H1 (cell line): ENCODE results near the gene KIAA1328. TPM values are rescaled to one million over a fixed set of nuclear protein-coding genes. Genes with fewer than 3 reads are reported as not detected.

Experiments
- CTCF ChIA-PET: fragments of 300-600 bp; sonication (Branson Sonifier 250); formaldehyde crosslinking; loops from one replicate; lab custom pipeline; 2021; ENCODE audit not compliant: partially characterized antibody; lab: Charles Lee
- POLR2A ChIA-PET: fragments of 300-600 bp; sonication (Branson Sonifier 250); formaldehyde crosslinking; loops from one replicate; lab custom pipeline; 2021; ENCODE audit warnings: inconsistent platforms; ENCODE audit not compliant: partially characterized antibody; lab: Charles Lee
- DNase-seq, 2 experiments: peaks; one replicate each; pipeline versions ENCODE4 v3.0.0 to v3.0.0-alpha.2; 2010 to 2022; ENCODE audit warnings: low spot score in 2 of 2, low read depth in 1 of 2, mixed read lengths in 1 of 2
- FAIRE-seq: peaks from 2 replicates; lab custom pipeline; 2011; peaks lifted over from hg19 to GRCh38; lab: Jason Lieb, UNC
- H2AFZ ChIP-seq: 2 replicates; pipeline ENCODE4 v1.8.1; 2012; ENCODE audit warnings: low read length, inconsistent platforms
- H2AK5ac ChIP-seq: 2 replicates; pipeline ENCODE4 v1.6.1; 2013; ENCODE audit warnings: low read depth, low read length
- H2BK120ac ChIP-seq: replicated peaks from 2 replicates; pipeline ENCODE3; 2013; ENCODE audit warnings: low read depth, low read length, inconsistent platforms
- H2BK12ac ChIP-seq: 2 replicates; pipeline ENCODE4 v1.6.1; 2013; ENCODE audit warnings: low read depth, low read length
- H2BK15ac ChIP-seq: 2 replicates; pipeline ENCODE4 v1.6.1; 2013; ENCODE audit warnings: low read length
- H2BK20ac ChIP-seq: 2 replicates; pipeline ENCODE4 v1.6.1; 2013; ENCODE audit warnings: low read length
- H2BK5ac ChIP-seq: 2 replicates; pipeline ENCODE4 v1.6.1; 2013; ENCODE audit warnings: low read depth, low read length
- H3K14ac ChIP-seq: 2 replicates; pipeline ENCODE4 v1.6.1; 2013; ENCODE audit warnings: inconsistent platforms; ENCODE audit not compliant: insufficient read length
- H3K18ac ChIP-seq: 2 replicates; pipeline ENCODE4 v1.6.1; 2013; ENCODE audit warnings: low read length; ENCODE audit errors: extremely low read depth
- H3K23ac ChIP-seq: 2 replicates; pipeline ENCODE4 v1.6.1; 2013; ENCODE audit warnings: inconsistent platforms; ENCODE audit not compliant: insufficient read length
- H3K23me2 ChIP-seq: 2 replicates; pipeline ENCODE4 v1.6.1; 2013; ENCODE audit warnings: low read depth, low read length
- H3K27ac ChIP-seq: 2 replicates; pipeline ENCODE4 v1.6.1; 2011; ENCODE audit warnings: low read depth, low read length, inconsistent platforms
- H3K27me3 ChIP-seq, 4 experiments: replicated peaks in 1 of 4; 1 replicate in 1 of 4; 2 replicates in 3 of 4; pipeline versions ENCODE4 v1.6.1 to v1.8.1; 2011 to 2013; ENCODE audit warnings: low read length in 3 of 4, mild to moderate bottlenecking in 3 of 4, inconsistent platforms in 2 of 4, mixed read lengths in 2 of 4, moderate library complexity in 1 of 4; ENCODE audit not compliant: control insufficient read depth in 3 of 4, insufficient read depth in 3 of 4; ENCODE audit errors: extremely low read depth in 1 of 4
- H3K36me3 ChIP-seq, 4 experiments: 2 replicates each; pipeline versions ENCODE4 v1.6.1 to v1.8.1; 2011 to 2013; ENCODE audit warnings: mild to moderate bottlenecking in 4 of 4, low read length in 3 of 4, moderate library complexity in 2 of 4, control low read depth in 1 of 4, inconsistent platforms in 1 of 4; ENCODE audit not compliant: insufficient read depth in 4 of 4, control insufficient read depth in 2 of 4
- H3K4ac ChIP-seq: replicated peaks from 2 replicates; pipeline ENCODE3; 2013; ENCODE audit warnings: low read length, low read depth, mixed read lengths, inconsistent platforms; ENCODE audit not compliant: insufficient read length
- H3K4me1 ChIP-seq, 4 experiments: replicated peaks in 1 of 4; 1 replicate in 1 of 4; 2 replicates in 3 of 4; pipeline versions ENCODE4 v1.6.1 to v1.8.1; 2011 to 2013; ENCODE audit warnings: low read length in 3 of 4, inconsistent platforms in 2 of 4, mixed read lengths in 1 of 4; ENCODE audit not compliant: insufficient read depth in 4 of 4, control insufficient read depth in 3 of 4
- H3K4me2 ChIP-seq, 2 experiments: 2 replicates each; pipeline versions ENCODE4 v1.6.1 to v1.8.1; 2011 to 2013; ENCODE audit warnings: low read depth in 2 of 2, low read length in 2 of 2, control low read depth in 1 of 2, inconsistent platforms in 1 of 2, mild to moderate bottlenecking in 1 of 2; ENCODE audit not compliant: insufficient read depth in 1 of 2
- H3K4me3 ChIP-seq, 4 experiments: fragments of 200-600, 300-600 bp in 1 of 4; sonication (generic), shearing (Covaris generic), sonication (Bioruptor Twin) in 1 of 4; 2 replicates each; pipeline versions ENCODE4 v1.5.1 to v1.8.1; 2011 to 2016; ENCODE audit warnings: low read length in 4 of 4, low read depth in 3 of 4, control low read depth in 2 of 4, inconsistent platforms in 2 of 4, mild to moderate bottlenecking in 2 of 4, mixed read lengths in 1 of 4, moderate library complexity in 1 of 4; ENCODE audit not compliant: insufficient read depth in 2 of 4; ENCODE audit errors: extremely low read depth in 1 of 4
- H3K56ac ChIP-seq: replicated peaks from 2 replicates; pipeline ENCODE3; 2013; ENCODE audit warnings: low read depth, mild to moderate bottlenecking, mixed read lengths, low read length, inconsistent platforms; ENCODE audit not compliant: insufficient read length
- H3K79me1 ChIP-seq: 2 replicates; pipeline ENCODE4 v1.6.1; 2013; ENCODE audit warnings: low read depth, low read length, control low read depth
- H3K79me2 ChIP-seq, 2 experiments: 2 replicates each; pipeline versions ENCODE4 v1.6.1 to v1.8.1; 2012 to 2013; ENCODE audit warnings: low read length in 2 of 2, mild to moderate bottlenecking in 2 of 2, inconsistent platforms in 1 of 2; ENCODE audit not compliant: insufficient read depth in 2 of 2, control insufficient read depth in 1 of 2
- H3K9ac ChIP-seq, 4 experiments: replicated peaks in 1 of 4; 1 replicate in 1 of 4; 2 replicates in 3 of 4; pipeline versions ENCODE4 v1.6.1 to v1.8.1; 2011 to 2013; ENCODE audit warnings: low read depth in 3 of 4, low read length in 3 of 4, control low read depth in 2 of 4, mild to moderate bottlenecking in 2 of 4, moderate library complexity in 2 of 4, inconsistent platforms in 1 of 4; ENCODE audit errors: extremely low read depth in 1 of 4
- H3K9me3 ChIP-seq, 2 experiments: 2 replicates each; pipeline versions ENCODE4 v1.6.1 to v1.8.1; 2012 to 2013; ENCODE audit warnings: mild to moderate bottlenecking in 2 of 2, moderate library complexity in 2 of 2, control low read depth in 1 of 2, inconsistent platforms in 1 of 2, low read depth in 1 of 2, low read length in 1 of 2, mixed read lengths in 1 of 2; ENCODE audit not compliant: insufficient read depth in 2 of 2
- H4K20me1 ChIP-seq, 2 experiments: replicated peaks in 1 of 2; 2 replicates each; pipeline versions ENCODE3 to v1.8.1; 2011 to 2013; ENCODE audit warnings: inconsistent platforms in 2 of 2, low read length in 2 of 2, mild to moderate bottlenecking in 1 of 2; ENCODE audit not compliant: insufficient read depth in 2 of 2, control insufficient read depth in 1 of 2
- H4K5ac ChIP-seq: 2 replicates; pipeline ENCODE4 v1.6.1; 2013; ENCODE audit warnings: low read length, low read depth, mixed read lengths, inconsistent platforms; ENCODE audit not compliant: insufficient read length
- H4K8ac ChIP-seq: 2 replicates; pipeline ENCODE4 v1.8.0; 2013; ENCODE audit warnings: mild to moderate bottlenecking, moderate library complexity, low read length, inconsistent platforms; ENCODE audit not compliant: insufficient read depth; ENCODE audit errors: extremely low read depth
- H4K91ac ChIP-seq: replicated peaks from 2 replicates; pipeline ENCODE3; 2013; ENCODE audit warnings: low read length, mixed read lengths, inconsistent platforms; ENCODE audit not compliant: insufficient read length
- BACH1 ChIP-seq: IDR thresholded peaks from 2 replicates; pipeline ENCODE4 v1.6.1; 2012; ENCODE audit warnings: low read length, improper control_type of control experiment
- CBX5 ChIP-seq: fragments of 300-800, 300-1000 bp; sonication (generic); IDR thresholded peaks from 2 replicates; pipeline ENCODE4 v1.7.1; 2016; ENCODE audit warnings: antibody characterized with exemption, low read length, low read depth
- CBX8 ChIP-seq: fragments of 300-800, 300-1000 bp; sonication (generic); IDR thresholded peaks from 2 replicates; pipeline ENCODE4 v1.7.1; 2016; ENCODE audit warnings: low read depth, low read length, borderline replicate concordance
- HDAC2 ChIP-seq, 2 experiments: fragments of 300-600 bp in 1 of 2; sonication (generic) in 1 of 2; IDR thresholded peaks; 2 replicates each; pipeline ENCODE4 v1.6.1; 2011 to 2012; ENCODE audit warnings: low read depth in 2 of 2, low read length in 2 of 2, mild to moderate bottlenecking in 2 of 2, moderate library complexity in 2 of 2, borderline replicate concordance in 1 of 2, inconsistent platforms in 1 of 2
- HDAC6 ChIP-seq: IDR thresholded peaks from one replicate; pipeline ENCODE4 v1.7.1; 2012; ENCODE audit warnings: low read depth, mild to moderate bottlenecking, inconsistent platforms, low read length, moderate library complexity
- NANOG ChIP-seq: IDR thresholded peaks from 2 replicates; pipeline ENCODE4 v1.6.1; 2011; ENCODE audit warnings: low read length, low read depth, mild to moderate bottlenecking, inconsistent platforms; ENCODE audit not compliant: insufficient read depth, poor library complexity, severe bottlenecking
- RAD21 ChIP-seq, 2 experiments: IDR thresholded peaks in 1 of 2; conservative IDR thresholded peaks in 1 of 2; 2 replicates each; pipeline ENCODE4 v1.6.1; 2011; ENCODE audit warnings: low read depth in 2 of 2, low read length in 2 of 2, improper control_type of control experiment in 1 of 2, inconsistent platforms in 1 of 2, mild to moderate bottlenecking in 1 of 2, moderate library complexity in 1 of 2
- RFX5 ChIP-seq: IDR thresholded peaks from 2 replicates; pipeline ENCODE4 v1.6.1; 2011; ENCODE audit warnings: low read depth, low read length, improper control_type of control experiment, borderline replicate concordance
- TAF7 ChIP-seq: optimal IDR thresholded peaks from 2 replicates; pipeline ENCODE3; 2011; ENCODE audit warnings: low read depth, mild to moderate bottlenecking, inconsistent platforms, low read length, moderate library complexity, borderline replicate concordance
- WGBS, 2 experiments: shearing (Covaris generic) in 1 of 2; methylation state at CpG; one replicate each; pipeline versions ENCODE4 v1.1.6 to v1.1.7; 2013 to 2015; ENCODE audit warnings: low lambda C conversion rate in 2 of 2, mixed read lengths in 2 of 2, inconsistent platforms in 1 of 2, low coverage in 1 of 2, missing lambda C conversion rate in 1 of 2; ENCODE audit not compliant: insufficient replicate concordance in 2 of 2, insufficient coverage in 1 of 2, insufficient read length in 1 of 2; ENCODE audit errors: extremely low coverage in 1 of 2, missing lambda C conversion rate in 1 of 2; 5-methylcytosine and 5-hydroxymethylcytosine counted together
- polyA plus RNA-seq, 7 experiments: library from polyadenylated mRNA; depleted of rRNA in 3 of 7; stranded (reverse) in 5 of 7; unstranded in 2 of 7; fragments of >200 nt in 5 of 7; fragments of 200-250 nt in 2 of 7; gene quantifications; 1 replicate in 5 of 7; 2 replicates in 1 of 7; 4 replicates in 1 of 7; pipeline versions ENCODE4 v1.2.1 to v1.2.3, GENCODE V29; 2011 to 2013; ENCODE audit warnings: missing spikeins in 2 of 7, mixed read lengths in 2 of 7
- total RNA-seq: library from RNA; stranded (reverse); fragmentation: NEBNext Ultra II Directional; extraction: Animal tissue kit (Norgen Biotek cat#: 25700); gene quantifications from 2 replicates; pipeline ENCODE4 v1.2.1, GENCODE V29; 2021
- TF ChIP-seq, protein P1 (sequence below): IDR thresholded peaks from 2 replicates; pipeline ENCODE4 v1.6.1; 2012; ENCODE audit warnings: low read length, inconsistent platforms

The KIAA1328 gene
- total and polyA plus RNA-seq, 2 of the 8 experiments (the other 6 are each of a cell fraction or from before 2014, with no cell fraction given), result 2.6 to 5.7 TPM

DNA sequence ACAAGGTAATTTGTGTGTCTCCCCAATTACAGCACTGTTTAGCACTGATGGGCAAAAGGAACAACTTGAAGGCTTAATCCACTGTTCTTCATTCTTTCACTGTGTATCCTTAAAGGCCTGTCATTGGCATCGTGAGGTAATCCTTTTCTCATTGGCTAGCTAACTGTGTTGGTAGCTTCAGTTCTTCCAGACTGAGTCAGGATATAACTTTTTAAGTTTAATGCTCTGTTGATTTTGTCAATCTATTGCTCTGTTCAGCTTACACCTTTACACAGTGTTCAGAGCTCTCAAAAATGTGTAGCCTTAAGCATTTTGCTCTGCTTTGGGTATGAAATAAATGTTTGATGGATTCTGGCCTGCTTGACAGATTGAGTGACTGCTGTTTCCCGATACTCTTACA lies 148.2 kb downstream of the KIAA1328 start:
- Histone ChIP-seq H3K4me2 (no peak overlapping the region), H3K14ac (no peak overlapping the region), H4K20me1 (no peaks in the 10 kb centered on the region), H2BK5ac (no peak overlapping the region), H3K27ac (no peak overlapping the region), H3K79me2 (no peaks in the 10 kb centered on the region)
- TF ChIP-seq NANOG, result no peak
- TF ChIP-seq HDAC6, result no peak
- TF ChIP-seq RFX5, result no peak
- no peak for TF ChIP-seq HDAC2 (IDR thresholded peaks at IDR 0.05; ENCODE audit: borderline replicate concordance in 1 of 2, low read depth in 2 of 2, low read length in 2 of 2)
- TF ChIP-seq CBX5, result no peak
- TF ChIP-seq, protein P1, sequence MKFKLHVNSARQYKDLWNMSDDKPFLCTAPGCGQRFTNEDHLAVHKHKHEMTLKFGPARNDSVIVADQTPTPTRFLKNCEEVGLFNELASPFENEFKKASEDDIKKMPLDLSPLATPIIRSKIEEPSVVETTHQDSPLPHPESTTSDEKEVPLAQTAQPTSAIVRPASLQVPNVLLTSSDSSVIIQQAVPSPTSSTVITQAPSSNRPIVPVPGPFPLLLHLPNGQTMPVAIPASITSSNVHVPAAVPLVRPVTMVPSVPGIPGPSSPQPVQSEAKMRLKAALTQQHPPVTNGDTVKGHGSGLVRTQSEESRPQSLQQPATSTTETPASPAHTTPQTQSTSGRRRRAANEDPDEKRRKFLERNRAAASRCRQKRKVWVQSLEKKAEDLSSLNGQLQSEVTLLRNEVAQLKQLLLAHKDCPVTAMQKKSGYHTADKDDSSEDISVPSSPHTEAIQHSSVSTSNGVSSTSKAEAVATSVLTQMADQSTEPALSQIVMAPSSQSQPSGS, result no peak
- TF ChIP-seq CBX8, result no peak
- TF ChIP-seq TAF7, result no peak
- no peak for TF ChIP-seq BACH1
- no peak for TF ChIP-seq RAD21 (IDR thresholded peaks at IDR 0.05 in 1 of 2, conservative IDR thresholded peaks at IDR 0.05 in 1 of 2; ENCODE audit: low read depth in 2 of 2, low read length in 2 of 2)
- TF ChIP-seq, all 59 proteins: peak for 0
- Histone ChIP-seq H2BK12ac (no peak overlapping the region), H3K9ac (no peak overlapping the region), H3K36me3 (no peaks in the 10 kb centered on the region), H3K18ac (no peak overlapping the region), H3K27me3 (peaks cover 0 to 1% (median 0%) of the 10 kb centered on the region in 4 experiments; a peak in 1 of 7 replicates), H3K23ac (no peak overlapping the region), H4K5ac (no peak overlapping the region), H3K4ac (no peak overlapping the region), H3K4me1 (no peaks in the 10 kb centered on the region), H2BK120ac (no peak overlapping the region), H3K4me3 (no peak overlapping the region), H3K56ac (no peak overlapping the region), H3K9me3 (0 out of 4 replicates have a peak, but pooled peaks cover 0 to 4% of the 10 kb centered on the region in 2 experiments), H4K91ac (no peak overlapping the region), H2BK15ac (no peak overlapping the region), H2BK20ac (no peak overlapping the region), H2AK5ac (no peak overlapping the region), H3K79me1 (no peaks in the 10 kb centered on the region), H4K8ac (no peak overlapping the region), H3K23me2 (no peaks in the 10 kb centered on the region), H2AFZ (no peak overlapping the region)
- CTCF ChIA-PET, result interaction anchor here (0.9 to 1.3 kb wide), 3 partner anchors 12 to 34 kb away, joined by 3 to 4 read pairs (median 3); no protein-coding TSS in a partner anchor
- FAIRE-seq, result no peak
- no peak for DNase-seq
- POLR2A ChIA-PET, result no interaction called here
- WGBS, 2 experiments, result 90% methylated on average over 2 of the region's 2 CpGs; no CpG with 5 or more reads in 1 of the 2 experiments
